NB4 (cell line): ENCODE measurements around the gene UBAC2.
A peak's percentile ranks its signal among the peaks of the same experiment; 100 is the strongest.

ENCODE experiments used
- DNase-seq: peaks from one replicate; pipeline ENCODE4 v3.0.0; 2010; ENCODE audit warnings: low read depth
- H3K4me3 ChIP-seq: one replicate; pipeline ENCODE4 v1.5.1; 2011; ENCODE audit warnings: mild to moderate bottlenecking, low read depth, low read length, moderate library complexity
- MYC ChIP-seq: IDR thresholded peaks from 2 replicates; pipeline ENCODE4 v1.6.1; 2011; ENCODE audit warnings: low read depth, low read length
- POLR2A ChIP-seq: IDR thresholded peaks from 2 replicates; pipeline ENCODE4 v1.6.1; 2011; ENCODE audit warnings: mild to moderate bottlenecking; ENCODE audit not compliant: insufficient read length; ENCODE audit errors: extremely low read depth
- TF ChIP-seq, protein P1 (sequence below): IDR thresholded peaks from 2 replicates; pipeline ENCODE4 v1.6.1; 2011; ENCODE audit warnings: low read depth, low read length
- TF ChIP-seq, protein P2 (sequence below): IDR thresholded peaks from one replicate; pipeline ENCODE4 v1.5.1; 2012; ENCODE audit warnings: low read depth, low read length

UBAC2 gene

DNA sequence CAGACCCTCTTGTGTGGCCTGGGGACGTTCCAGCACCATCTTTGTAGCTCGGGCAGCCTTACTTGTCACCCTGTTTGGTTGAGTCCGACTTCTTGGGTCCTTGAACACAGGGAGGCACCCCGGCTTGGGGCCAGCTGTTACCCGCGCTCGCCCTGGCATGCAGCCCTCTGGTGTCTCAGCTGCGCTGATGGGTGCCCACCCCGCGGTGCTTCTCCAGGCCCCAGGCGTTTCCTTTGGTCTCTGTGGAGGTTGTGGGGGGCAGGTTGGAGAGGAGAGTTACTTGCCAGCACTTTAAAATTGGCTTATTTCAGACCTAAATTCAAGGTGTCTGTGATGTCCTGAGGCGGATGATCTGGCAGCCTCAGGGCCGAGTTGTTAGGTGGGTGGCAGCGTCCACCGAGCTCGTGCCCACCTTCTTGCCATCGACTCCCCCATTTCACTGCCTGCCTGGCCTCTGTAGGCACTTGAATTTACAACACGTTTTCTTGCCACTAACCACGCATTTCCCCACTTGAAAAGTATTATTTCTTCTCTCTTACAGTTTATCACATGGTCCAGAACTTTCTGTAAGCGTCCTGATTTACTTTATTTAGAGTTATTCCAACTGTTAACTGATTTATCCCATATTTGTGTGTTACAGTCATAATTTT is 16.9 kb downstream of the UBAC2 start:
- no peak overlapping the region for H3K4me3 ChIP-seq

DNA sequence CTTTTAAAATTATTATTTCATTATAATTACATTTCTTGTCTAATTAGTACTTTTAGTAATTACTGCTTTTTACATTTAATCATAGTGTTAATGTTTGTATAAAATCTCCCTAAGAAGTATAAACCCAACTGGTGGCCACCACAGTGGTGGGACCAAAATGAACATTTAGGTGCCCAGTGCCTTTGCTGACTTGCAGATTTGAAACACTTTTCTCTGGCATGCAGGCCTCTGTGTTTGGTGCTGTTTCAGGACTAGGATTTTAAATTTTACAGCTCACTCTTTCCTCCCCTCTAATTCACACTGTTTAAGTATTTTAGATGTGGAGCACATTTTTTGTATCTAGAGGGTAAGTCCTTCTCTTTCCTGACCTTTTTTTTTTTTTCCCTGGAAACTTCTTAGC is 17.5 kb downstream of the UBAC2 start:
- H3K4me3 ChIP-seq = no peak overlapping the region
- no peak for DNase-seq
- TF ChIP-seq, protein P1, sequence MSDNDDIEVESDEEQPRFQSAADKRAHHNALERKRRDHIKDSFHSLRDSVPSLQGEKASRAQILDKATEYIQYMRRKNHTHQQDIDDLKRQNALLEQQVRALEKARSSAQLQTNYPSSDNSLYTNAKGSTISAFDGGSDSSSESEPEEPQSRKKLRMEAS = no peak
- TF ChIP-seq MYC (no peak), POLR2A (no peak)
- TF ChIP-seq, protein P2, sequence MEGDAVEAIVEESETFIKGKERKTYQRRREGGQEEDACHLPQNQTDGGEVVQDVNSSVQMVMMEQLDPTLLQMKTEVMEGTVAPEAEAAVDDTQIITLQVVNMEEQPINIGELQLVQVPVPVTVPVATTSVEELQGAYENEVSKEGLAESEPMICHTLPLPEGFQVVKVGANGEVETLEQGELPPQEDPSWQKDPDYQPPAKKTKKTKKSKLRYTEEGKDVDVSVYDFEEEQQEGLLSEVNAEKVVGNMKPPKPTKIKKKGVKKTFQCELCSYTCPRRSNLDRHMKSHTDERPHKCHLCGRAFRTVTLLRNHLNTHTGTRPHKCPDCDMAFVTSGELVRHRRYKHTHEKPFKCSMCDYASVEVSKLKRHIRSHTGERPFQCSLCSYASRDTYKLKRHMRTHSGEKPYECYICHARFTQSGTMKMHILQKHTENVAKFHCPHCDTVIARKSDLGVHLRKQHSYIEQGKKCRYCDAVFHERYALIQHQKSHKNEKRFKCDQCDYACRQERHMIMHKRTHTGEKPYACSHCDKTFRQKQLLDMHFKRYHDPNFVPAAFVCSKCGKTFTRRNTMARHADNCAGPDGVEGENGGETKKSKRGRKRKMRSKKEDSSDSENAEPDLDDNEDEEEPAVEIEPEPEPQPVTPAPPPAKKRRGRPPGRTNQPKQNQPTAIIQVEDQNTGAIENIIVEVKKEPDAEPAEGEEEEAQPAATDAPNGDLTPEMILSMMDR = no peak

More for the DNA sequence above, 16.9 kb downstream of the UBAC2 start:
- DNase-seq = no peak
- TF ChIP-seq POLR2A = no peak

- no peak for DNase-seq
- no peak overlapping the region for H3K4me3 ChIP-seq
- TF ChIP-seq, protein P1 = no peak
- TF ChIP-seq POLR2A (no peak), MYC (no peak)
- TF ChIP-seq, protein P2 = no peak
These were observed 17.9 kb downstream of the UBAC2 start for GRCh38 chr13:99218545-99218944.

DNA sequence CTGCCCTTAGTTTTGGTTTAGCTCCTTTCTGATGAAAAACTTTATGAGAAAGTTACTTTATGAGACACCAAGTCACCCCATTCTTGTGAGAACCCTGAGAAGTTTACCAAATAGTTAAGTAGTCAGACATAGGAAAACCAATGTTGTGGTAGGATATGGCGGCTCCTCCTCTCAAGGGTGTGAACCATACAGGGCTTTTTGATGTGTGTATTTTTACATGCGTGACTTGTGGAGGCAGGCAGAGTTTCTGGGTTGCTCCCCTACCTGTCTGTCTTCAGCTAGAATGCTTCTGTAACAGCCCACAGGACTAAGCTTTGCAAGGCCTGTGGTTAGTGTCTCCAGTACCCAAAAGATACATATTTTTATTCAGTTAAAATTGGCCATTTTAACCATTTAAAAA is 18.3 kb downstream of the UBAC2 start:
- TF ChIP-seq MYC = no peak
- TF ChIP-seq, protein P2 = no peak
- no peak for TF ChIP-seq POLR2A
- TF ChIP-seq, protein P1 = no peak
- H3K4me3 ChIP-seq = no peak overlapping the region
- no peak for DNase-seq

DNA sequence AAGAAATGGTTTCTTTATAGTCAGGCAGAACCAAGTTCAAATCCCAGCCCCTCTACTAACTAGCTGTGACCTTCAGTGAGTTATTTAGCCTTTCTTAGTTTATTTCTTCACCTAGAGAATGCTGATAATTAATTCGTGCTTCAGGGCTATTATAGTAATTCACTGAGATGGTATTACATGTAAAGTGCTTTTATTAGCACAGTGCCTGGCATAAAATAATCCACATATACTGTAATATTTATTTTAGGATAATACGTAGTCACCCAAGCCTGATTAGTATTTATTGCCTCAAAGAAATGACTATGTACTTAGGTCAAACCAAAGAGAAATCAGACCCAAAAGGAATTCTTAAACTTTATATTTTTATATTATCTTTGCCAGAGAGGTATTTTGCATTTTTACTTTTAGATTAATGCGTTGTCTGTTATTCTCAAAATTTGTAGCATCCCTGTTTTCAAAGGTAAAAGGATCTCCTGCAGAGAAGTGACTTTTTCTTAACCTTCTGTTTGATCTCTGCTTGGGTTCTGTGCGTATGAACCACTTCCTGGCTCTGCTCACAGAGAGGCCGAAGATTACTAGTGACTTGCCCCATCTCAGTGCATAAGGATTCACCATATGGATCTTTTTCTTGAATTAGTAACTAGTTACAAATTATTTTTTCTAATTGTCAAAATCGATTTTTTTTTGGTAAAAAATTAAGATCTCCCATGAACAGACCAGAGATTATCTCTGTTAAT is 19.7 kb downstream of the UBAC2 start:
- H3K4me3 ChIP-seq = no peak overlapping the region
- TF ChIP-seq, protein P2 = no peak
- TF ChIP-seq MYC (no peak), POLR2A (no peak)
- TF ChIP-seq, protein P1 = no peak
- DNase-seq = peak; percentile 48

DNA sequence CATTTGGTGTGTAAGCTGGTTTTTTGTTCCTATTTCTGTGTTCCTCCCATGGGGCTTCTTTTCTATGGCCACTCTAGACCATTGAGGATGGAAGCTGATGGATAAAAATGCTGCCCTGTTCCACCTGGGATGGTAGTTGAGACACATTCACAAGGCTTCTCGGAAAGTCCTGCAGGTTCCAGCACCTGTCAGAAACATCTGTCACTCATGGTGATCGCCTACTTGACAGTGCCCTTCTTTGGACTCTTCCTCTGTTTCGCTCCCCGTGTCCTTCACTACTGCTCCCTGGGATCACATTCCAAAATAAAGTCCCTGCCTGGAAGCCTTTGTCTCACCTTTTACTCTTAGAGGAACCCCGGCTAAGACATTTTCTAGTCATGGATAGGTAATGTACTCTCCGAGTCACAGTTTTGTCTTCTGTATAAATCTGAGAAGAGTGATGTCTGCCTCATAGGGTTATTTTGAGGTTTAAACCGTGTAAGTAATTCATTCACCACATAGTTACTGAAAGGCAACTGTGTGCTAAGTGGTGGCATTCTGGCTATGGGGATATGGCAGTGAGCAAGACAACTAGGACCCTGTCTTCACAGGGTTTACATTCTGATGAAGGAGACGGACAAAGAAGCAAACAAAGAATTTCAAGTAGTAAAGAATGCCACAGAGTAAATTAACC is 21.0 kb downstream of the UBAC2 start:
- H3K4me3 ChIP-seq = no peak overlapping the region
- TF ChIP-seq MYC (no peak), POLR2A (no peak)
- TF ChIP-seq, protein P1 = no peak
- TF ChIP-seq, protein P2 = no peak
- no peak for DNase-seq
